ENCODE data around the gene TNIK. TPM values are rescaled to one million over a fixed set of nuclear protein-coding genes. Genes with fewer than 3 reads are reported as not detected.

The TNIK gene
- total RNA-seq, result 27.3 and 39.8 TPM in 2 replicates

GRCh38 chr3:171459942-171460724 is at the start of gene TNIK:
TSS of gene TNIK (minus strand) at chr3:171460405. CDS start at chr3:171460063, 342 bp downstream.

GRCh38 chr3:171026597-171027293 is 433.5 kb downstream of the TNIK start, which contains the start of gene SLC2A2:
TSS of gene SLC2A2 (minus strand) at chr3:171026720. CDS start at chr3:171026670, 50 bp downstream.

Small RNAs within 50 kb of the gene (small RNA-seq; reads per million reads assigned to genes)
- gene MIR569 (ENCODE audit: low replicate concordance) (not detected), gene RF00019 (ENCODE audit: low replicate concordance) (not detected), gene RNU6-348P (ENCODE audit: low replicate concordance) (not detected)
